ENCODE data around the gene NBPF11.
"Not testable (repeated sequence)": the region's sequence is repeated elsewhere in the genome, so short reads cannot be mapped to it uniquely, and the experiment has no call there.

Gene NBPF11

GRCh38 chr1:148161053-148161901, 9.2 kb upstream of the NBPF11 start:
- no peak overlapping the region for H3K4me3 ChIP-seq (ENCODE audit: low read length)
- H3K36me3 ChIP-seq (ENCODE audit: control insufficient read depth, insufficient read depth, low read length, severe bottlenecking), result no peaks in the 10 kb centered on the region
- H3K9me3 ChIP-seq (ENCODE audit: control insufficient read depth, low read length), result no peaks in the 10 kb centered on the region
- H3K9ac ChIP-seq (ENCODE audit: low read length), result no peak overlapping the region
- H3K27me3 ChIP-seq (replicated peaks; ENCODE audit: control insufficient read depth, insufficient read depth, low read length), result peaks cover 35% of the 10 kb centered on the region
- H3K4me1 ChIP-seq (ENCODE audit: control insufficient read depth, insufficient read depth, low read length), result peaks cover 1% of the 10 kb centered on the region
- no peak for DNase-seq (ENCODE audit: low read depth)

- H3K4me1 ChIP-seq (ENCODE audit: control insufficient read depth, insufficient read depth, low read length), result no peaks in the 10 kb centered on the region
- no peaks in the 10 kb centered on the region for H3K9me3 ChIP-seq (ENCODE audit: control insufficient read depth, low read length)
- H3K27me3 ChIP-seq (replicated peaks; ENCODE audit: control insufficient read depth, insufficient read depth, low read length), result peaks cover 35% of the 10 kb centered on the region
- DNase-seq (ENCODE audit: low read depth), result no peak
- no peak overlapping the region for H3K9ac ChIP-seq (ENCODE audit: low read length)
- no peaks in the 10 kb centered on the region for H3K36me3 ChIP-seq (ENCODE audit: control insufficient read depth, insufficient read depth, low read length, severe bottlenecking)
- H3K4me3 ChIP-seq (ENCODE audit: low read length), result no peak overlapping the region
Measured at GRCh38 chr1:148160343-148161052, 8.4 kb upstream of the NBPF11 start.

- no peak for DNase-seq (ENCODE audit: low read depth)
- Histone ChIP-seq H3K4me3 (ENCODE audit: low read length) (no peak overlapping the region), H3K9me3 (ENCODE audit: control insufficient read depth, low read length) (no peaks in the 10 kb centered on the region), H3K27me3 (replicated peaks; ENCODE audit: control insufficient read depth, insufficient read depth, low read length) (peaks cover 35% of the 10 kb centered on the region), H3K4me1 (ENCODE audit: control insufficient read depth, insufficient read depth, low read length) (no peaks in the 10 kb centered on the region), H3K9ac (ENCODE audit: low read length) (no peak overlapping the region), H3K36me3 (ENCODE audit: control insufficient read depth, insufficient read depth, low read length, severe bottlenecking) (no peaks in the 10 kb centered on the region)
Measured at GRCh38 chr1:148160048-148160342, 7.9 kb upstream of the NBPF11 start.

- Histone ChIP-seq H3K27me3 (replicated peaks; ENCODE audit: control insufficient read depth, insufficient read depth, low read length) (peaks cover 35% of the 10 kb centered on the region), H3K9ac (ENCODE audit: low read length) (no peak overlapping the region), H3K9me3 (ENCODE audit: control insufficient read depth, low read length) (no peaks in the 10 kb centered on the region), H3K4me3 (ENCODE audit: low read length) (no peak overlapping the region), H3K36me3 (ENCODE audit: control insufficient read depth, insufficient read depth, low read length, severe bottlenecking) (no peaks in the 10 kb centered on the region), H3K4me1 (ENCODE audit: control insufficient read depth, insufficient read depth, low read length) (no peaks in the 10 kb centered on the region)
- no peak for DNase-seq (ENCODE audit: low read depth)
Measured at GRCh38 chr1:148158341-148159003, 6.4 kb upstream of the NBPF11 start.

GRCh38 chr1:148157803-148158202, 5.7 kb upstream of the NBPF11 start:
- peaks cover 35% of the 10 kb centered on the region for H3K27me3 ChIP-seq (replicated peaks; ENCODE audit: control insufficient read depth, insufficient read depth, low read length)
- not testable (repeated sequence) for H3K4me1 ChIP-seq (ENCODE audit: control insufficient read depth, insufficient read depth, low read length); H3K4me3 ChIP-seq (ENCODE audit: low read length); DNase-seq (ENCODE audit: low read depth); H3K9ac ChIP-seq (ENCODE audit: low read length); H3K9me3 ChIP-seq (ENCODE audit: control insufficient read depth, low read length); H3K36me3 ChIP-seq (ENCODE audit: control insufficient read depth, insufficient read depth, low read length, severe bottlenecking)

GRCh38 chr1:148155494-148156275, 3.6 kb upstream of the NBPF11 start:
- H3K4me1 ChIP-seq (ENCODE audit: control insufficient read depth, insufficient read depth, low read length); H3K4me3 ChIP-seq (ENCODE audit: low read length); H3K36me3 ChIP-seq (ENCODE audit: control insufficient read depth, insufficient read depth, low read length, severe bottlenecking); H3K9me3 ChIP-seq (ENCODE audit: control insufficient read depth, low read length); H3K9ac ChIP-seq (ENCODE audit: low read length); DNase-seq (ENCODE audit: low read depth): not testable (repeated sequence)
- H3K27me3 ChIP-seq (replicated peaks; ENCODE audit: control insufficient read depth, insufficient read depth, low read length), result peaks cover 22% of the 10 kb centered on the region

GRCh38 chr1:148152795-148153194, 714 bp upstream of the NBPF11 start:
- H3K9me3 ChIP-seq (ENCODE audit: control insufficient read depth, low read length); DNase-seq (ENCODE audit: low read depth); H3K9ac ChIP-seq (ENCODE audit: low read length); H3K36me3 ChIP-seq (ENCODE audit: control insufficient read depth, insufficient read depth, low read length, severe bottlenecking); H3K4me3 ChIP-seq (ENCODE audit: low read length); H3K27me3 ChIP-seq (replicated peaks; ENCODE audit: control insufficient read depth, insufficient read depth, low read length); H3K4me1 ChIP-seq (ENCODE audit: control insufficient read depth, insufficient read depth, low read length): not testable (repeated sequence)

- peak; percentile 49 for DNase-seq (ENCODE audit: low read depth)
- not testable (repeated sequence) for H3K36me3 ChIP-seq (ENCODE audit: control insufficient read depth, insufficient read depth, low read length, severe bottlenecking); H3K4me1 ChIP-seq (ENCODE audit: control insufficient read depth, insufficient read depth, low read length); H3K27me3 ChIP-seq (replicated peaks; ENCODE audit: control insufficient read depth, insufficient read depth, low read length); H3K9me3 ChIP-seq (ENCODE audit: control insufficient read depth, low read length)
- Histone ChIP-seq H3K4me3 (ENCODE audit: low read length) (peak overlapping the region; percentile 85), H3K9ac (ENCODE audit: low read length) (peak overlapping the region; percentile 85)
Measured at GRCh38 chr1:148151371-148151819, 686 bp downstream of the NBPF11 start.

- H3K4me3 ChIP-seq (ENCODE audit: low read length), result peak overlapping the region; percentile 85
- peak overlapping the region; percentile 85 for H3K9ac ChIP-seq (ENCODE audit: low read length)
- H3K4me1 ChIP-seq (ENCODE audit: control insufficient read depth, insufficient read depth, low read length); H3K9me3 ChIP-seq (ENCODE audit: control insufficient read depth, low read length); H3K36me3 ChIP-seq (ENCODE audit: control insufficient read depth, insufficient read depth, low read length, severe bottlenecking); H3K27me3 ChIP-seq (replicated peaks; ENCODE audit: control insufficient read depth, insufficient read depth, low read length): not testable (repeated sequence)
- DNase-seq (ENCODE audit: low read depth), result peak; percentile 27
Measured at GRCh38 chr1:148150945-148151344, 1.1 kb downstream of the NBPF11 start.

- H3K9me3 ChIP-seq (ENCODE audit: control insufficient read depth, low read length); H3K27me3 ChIP-seq (replicated peaks; ENCODE audit: control insufficient read depth, insufficient read depth, low read length); H3K4me3 ChIP-seq (ENCODE audit: low read length); H3K9ac ChIP-seq (ENCODE audit: low read length); DNase-seq (ENCODE audit: low read depth); H3K4me1 ChIP-seq (ENCODE audit: control insufficient read depth, insufficient read depth, low read length); H3K36me3 ChIP-seq (ENCODE audit: control insufficient read depth, insufficient read depth, low read length, severe bottlenecking): not testable (repeated sequence)
Measured at GRCh38 chr1:148150014-148150413, 2.1 kb downstream of the NBPF11 start.

Data from adipocyte (in vitro differentiated cells).